HG03460 (cell line): Measurements from ENCODE around the gene BDH1.

Experiments used
- ATAC-seq: cut with Tn5 transposase; IDR thresholded peaks from one replicate; pipeline ENCODE4 v1.9.1; 2021; ENCODE audit not compliant: unreplicated experiment

BDH1 gene

GRCh38 chr3:197507541-197507940 is 48.2 kb downstream of the BDH1 start:
- ATAC-seq: no peak

- no peak for ATAC-seq
Measured at GRCh38 chr3:197507081-197507480, 48.7 kb downstream of the BDH1 start.

GRCh38 chr3:197505796-197506548 is 49.8 kb downstream of the BDH1 start:
- ATAC-seq: no peak

- no peak for ATAC-seq
Measured at GRCh38 chr3:197504641-197505121, 51.1 kb downstream of the BDH1 start.

DNA sequence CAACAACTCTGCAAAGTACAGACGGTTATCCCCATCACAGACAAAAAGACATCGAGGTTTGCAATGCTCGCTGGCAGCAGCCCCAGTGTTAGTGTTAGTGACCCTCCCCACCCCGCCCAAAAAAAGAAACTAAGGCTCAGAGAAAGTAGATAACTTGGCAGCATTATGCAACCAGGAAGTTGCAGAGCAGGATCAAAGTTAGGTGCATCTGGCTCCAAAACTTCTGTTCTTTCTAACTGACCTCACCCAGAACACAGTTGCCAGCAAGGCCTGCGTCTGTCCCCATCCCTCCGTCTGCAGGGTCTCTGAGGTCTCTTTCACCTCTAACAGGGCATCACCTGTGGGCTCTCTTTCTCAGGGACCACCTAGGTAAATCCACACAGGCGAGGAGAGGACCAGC is 51.5 kb downstream of the BDH1 start:
- ATAC-seq: no peak

GRCh38 chr3:197503652-197504051 is 52.1 kb downstream of the BDH1 start:
- no peak for ATAC-seq

GRCh38 chr3:197501879-197502620 is 53.7 kb downstream of the BDH1 start:
- ATAC-seq: no peak

DNA sequence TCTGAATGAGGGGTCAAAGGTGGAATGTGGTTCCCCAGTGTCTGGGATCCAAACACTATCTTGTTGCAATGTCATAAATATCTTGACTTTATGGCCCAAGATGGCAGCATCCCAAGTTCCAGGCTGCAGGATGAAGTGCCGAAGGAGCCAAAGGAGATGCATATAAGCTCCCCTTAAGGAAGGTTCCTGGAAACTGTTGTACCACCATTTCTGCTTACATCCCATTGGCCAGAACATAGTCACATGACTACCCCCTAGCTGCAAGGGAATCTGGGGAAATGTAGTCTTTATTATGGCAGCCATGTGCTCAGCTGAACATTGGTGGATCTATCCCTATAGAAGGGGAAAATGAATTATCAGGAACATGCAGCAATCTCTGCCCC is 54.3 kb downstream of the BDH1 start:
- no peak for ATAC-seq

- ATAC-seq: no peak
Measured at GRCh38 chr3:197500812-197501211, 55.0 kb downstream of the BDH1 start.

DNA sequence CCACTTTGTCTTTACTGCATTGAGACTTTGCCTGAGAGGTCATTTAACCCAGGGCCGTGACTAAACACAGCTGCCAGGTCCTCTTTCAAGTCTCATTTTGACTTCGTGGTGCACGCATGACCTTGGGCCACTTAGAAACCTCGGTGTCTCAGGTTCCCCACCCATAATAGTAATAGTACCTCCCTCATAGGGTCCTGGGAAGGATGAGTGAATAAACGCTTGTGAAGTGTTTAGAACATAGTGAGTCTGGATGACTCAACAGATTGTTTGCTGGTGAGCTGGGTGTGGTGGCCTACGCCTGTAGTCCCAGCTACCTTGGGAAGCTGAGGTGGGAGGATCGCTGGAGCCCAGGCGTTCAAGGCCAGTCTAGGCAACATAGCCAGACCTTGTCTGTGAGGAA is 56.3 kb downstream of the BDH1 start:
- ATAC-seq: no peak

DNA sequence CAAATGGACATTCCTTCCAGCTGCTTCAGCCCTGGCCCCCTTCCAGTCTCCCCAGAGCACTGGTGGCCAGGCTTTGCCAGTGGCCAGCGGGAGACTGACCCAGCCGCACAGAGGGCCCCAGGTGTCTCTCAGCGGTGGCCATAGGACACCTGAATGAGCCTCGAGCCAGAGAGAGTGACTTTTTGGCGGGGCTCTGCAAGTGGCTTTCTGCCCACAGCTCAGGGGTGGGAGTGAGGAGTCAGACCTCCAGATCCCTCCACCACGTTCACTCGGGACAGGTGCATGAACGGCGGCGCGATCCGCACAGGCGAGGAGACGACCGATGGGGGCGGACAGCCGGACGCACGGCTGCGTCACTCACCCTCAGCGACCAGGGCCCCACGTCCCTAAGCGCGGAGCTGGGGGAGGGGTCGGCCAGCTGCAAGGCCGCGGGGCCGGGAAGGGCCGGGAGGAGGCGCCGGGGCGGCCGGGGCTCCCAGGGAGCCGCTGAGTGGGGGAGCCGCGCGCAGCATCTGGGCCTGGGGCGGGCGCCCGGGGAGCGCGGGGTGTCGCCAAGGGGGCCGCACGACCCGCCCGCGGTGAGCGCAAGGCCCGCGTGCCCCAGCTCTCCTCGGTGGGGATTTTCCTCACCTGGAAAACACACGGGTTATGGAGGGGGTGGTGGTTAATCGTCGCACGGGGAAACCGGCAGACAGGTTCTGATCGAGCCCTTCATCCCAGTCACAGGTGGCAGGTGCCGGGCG is 57.1 kb downstream of the BDH1 start:
- ATAC-seq: no peak

DNA sequence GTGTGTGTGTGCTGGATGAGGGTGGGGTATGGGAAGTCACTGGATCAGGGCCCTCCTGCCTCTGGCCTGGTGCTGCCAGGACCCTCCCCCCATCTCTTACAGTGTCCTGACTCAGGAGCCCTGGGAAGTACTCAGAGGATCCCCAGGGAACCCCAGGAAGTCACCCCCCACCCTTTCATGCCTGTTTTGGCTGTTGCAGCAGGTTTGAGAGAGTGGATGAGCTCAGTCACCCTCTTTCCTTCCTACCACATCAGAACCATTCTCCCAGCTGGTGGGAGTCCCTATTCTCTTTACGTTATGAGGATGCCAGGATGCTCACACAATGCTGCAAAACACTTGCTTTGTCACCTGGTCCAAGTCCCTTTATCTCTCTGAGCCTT is 59.0 kb downstream of the BDH1 start:
- ATAC-seq: no peak

- no peak for ATAC-seq
Measured at GRCh38 chr3:197495999-197496745, 59.6 kb downstream of the BDH1 start.

- peak; percentile 56 for ATAC-seq
Measured at GRCh38 chr3:197495499-197495898, 60.3 kb downstream of the BDH1 start.

GRCh38 chr3:197495059-197495455 is 60.7 kb downstream of the BDH1 start:
- ATAC-seq: peak; percentile 31

DNA sequence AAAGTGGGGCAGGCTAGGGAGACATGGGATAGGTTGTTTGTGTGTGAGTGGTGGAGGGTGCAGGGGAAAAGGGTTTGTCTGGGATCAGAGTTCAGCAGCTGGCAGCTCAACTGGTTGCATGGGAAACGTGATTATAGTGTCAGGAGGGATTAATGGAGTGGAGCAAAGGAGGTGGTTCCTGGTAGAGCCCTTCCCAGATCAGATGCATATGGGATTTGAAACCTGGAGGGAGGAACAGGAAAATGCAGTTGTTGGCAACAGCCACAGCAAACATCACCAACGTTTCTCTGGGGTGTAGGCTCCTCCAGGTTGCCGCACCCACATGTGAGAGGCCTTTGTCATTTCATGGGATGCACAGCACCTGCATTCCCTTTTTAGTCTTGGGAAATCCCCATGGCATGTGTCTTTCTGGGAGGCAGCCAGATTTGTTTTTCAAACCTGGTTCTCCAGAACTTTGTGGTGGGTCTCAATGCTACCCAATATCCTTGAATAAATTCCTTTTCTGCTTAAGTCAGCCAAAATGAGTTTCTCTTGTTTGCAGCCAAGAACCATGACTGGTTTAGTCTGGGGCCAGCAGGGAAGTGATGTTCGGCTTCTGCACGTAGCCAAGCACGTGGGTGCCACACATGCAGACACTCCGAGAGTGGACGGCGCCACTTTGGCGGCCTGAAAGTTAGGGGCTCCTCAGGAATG is 61.3 kb downstream of the BDH1 start:
- ATAC-seq: no peak

DNA sequence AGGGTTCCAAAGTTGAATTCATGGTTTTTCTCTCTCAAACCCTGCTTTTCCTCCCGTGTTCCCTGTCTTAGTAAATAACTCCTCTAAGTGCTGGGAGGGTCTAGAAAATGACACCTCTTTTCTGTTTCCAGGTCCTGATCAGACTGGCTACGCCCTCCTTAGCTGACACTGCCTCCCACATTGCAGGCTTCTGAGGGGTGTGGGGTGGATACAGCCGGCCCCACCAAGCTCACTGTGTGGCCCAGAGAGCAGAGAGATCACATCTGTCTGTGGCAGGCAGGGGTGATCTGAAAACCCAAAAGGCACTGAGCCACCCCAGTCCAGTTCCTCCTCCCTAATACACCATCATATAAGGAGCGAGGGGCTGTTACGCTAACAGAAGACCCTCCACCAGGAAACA is 62.7 kb downstream of the BDH1 start:
- no peak for ATAC-seq

DNA sequence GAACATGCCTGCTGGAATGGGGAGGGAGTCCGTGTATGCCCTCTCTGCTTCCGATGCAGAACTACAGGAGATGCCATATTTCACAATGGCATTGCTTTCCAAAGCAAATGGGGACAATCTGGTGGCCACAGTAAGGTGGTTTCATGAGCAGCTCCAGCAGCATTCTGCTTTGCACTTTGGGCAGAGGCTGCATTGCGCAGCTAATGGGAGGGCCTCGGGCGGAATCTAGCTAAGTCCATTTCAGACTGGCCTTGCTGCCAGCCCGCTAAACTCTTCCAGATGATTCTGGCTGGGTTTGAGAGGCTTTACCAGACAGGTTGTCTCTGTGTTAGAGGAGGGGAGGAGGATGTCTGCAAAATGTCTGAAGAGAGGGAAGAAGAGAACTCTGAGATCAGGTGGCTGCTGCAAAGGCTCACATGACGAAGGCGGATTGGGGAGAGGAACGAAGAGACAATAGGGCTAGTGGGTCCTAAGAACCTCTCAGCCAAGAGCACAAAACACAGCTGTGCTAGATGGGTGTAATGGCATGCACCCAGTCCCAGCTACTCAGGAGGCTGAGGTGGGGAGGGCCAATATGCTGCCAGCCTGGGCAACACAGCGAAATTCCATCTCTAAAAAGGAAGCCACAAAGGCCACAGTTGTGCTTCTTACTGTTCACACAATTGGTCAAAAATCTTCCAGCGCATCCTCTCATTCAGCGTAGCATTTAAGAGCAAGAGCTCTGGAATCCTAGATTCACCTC is 63.7 kb downstream of the BDH1 start:
- no peak for ATAC-seq

- ATAC-seq: no peak
Measured at GRCh38 chr3:197491478-197491877, 64.3 kb downstream of the BDH1 start.
